ENCODE data around the gene GMDS. TPM values are rescaled to one million over a fixed set of nuclear protein-coding genes. Genes with fewer than 3 reads are reported as not detected.

GMDS gene
- total RNA-seq, 1 experiment from 2014 or later = 35.0 TPM

GRCh38 chr6:2229039-2229438, 16.4 kb downstream of the GMDS start (continued):
- TF ChIP-seq KAT7 (CRISPR knock-in tag; IDR thresholded peaks at IDR 0.05; ENCODE audit: borderline replicate concordance) (no peak), SOX15 (CRISPR knock-in tag; IDR thresholded peaks at IDR 0.05) (no peak), ZNF512 (CRISPR knock-in tag; IDR thresholded peaks at IDR 0.05; ENCODE audit: borderline replicate concordance) (no peak), USF1 (CRISPR knock-in tag; IDR thresholded peaks at IDR 0.05) (no peak), ZNF532 (CRISPR knock-in tag; IDR thresholded peaks at IDR 0.05; ENCODE audit: borderline replicate concordance) (no peak), ATF6 (CRISPR knock-in tag; IDR thresholded peaks at IDR 0.05) (no peak), SMAD3 (CRISPR knock-in tag; IDR thresholded peaks at IDR 0.05; ENCODE audit: borderline replicate concordance) (no peak), NFYB (CRISPR knock-in tag; conservative IDR thresholded peaks at IDR 0.05; ENCODE audit: low read depth) (no peak)

- Mint-ChIP-seq H3K4me1 (peaks cover 55% of the 10 kb centered on the region), H3K27me3 (ENCODE audit: low read depth) (no peaks in the 10 kb centered on the region), H3K4me3 (no peak overlapping the region), H3K36me3 (no peaks in the 10 kb centered on the region), H3K9me3 (no peaks in the 10 kb centered on the region), H3K27ac (no peak overlapping the region)
- no peak for TF ChIP-seq E2F5 (CRISPR knock-in tag; IDR thresholded peaks at IDR 0.05)
- no peak for TF ChIP-seq EMX1 (CRISPR knock-in tag; IDR thresholded peaks at IDR 0.05)
- TF ChIP-seq FOXK1 (CRISPR knock-in tag; IDR thresholded peaks at IDR 0.05) = no peak
- TF ChIP-seq OVOL2 (CRISPR knock-in tag; IDR thresholded peaks at IDR 0.05; ENCODE audit: borderline replicate concordance) = no peak
- TF ChIP-seq ZNF138 (CRISPR knock-in tag; conservative IDR thresholded peaks at IDR 0.05) = no peak
- no peak for TF ChIP-seq ZNF219 (CRISPR knock-in tag; IDR thresholded peaks at IDR 0.05; ENCODE audit: borderline replicate concordance)
- no peak for TF ChIP-seq MXD4 (CRISPR knock-in tag; IDR thresholded peaks at IDR 0.05; ENCODE audit: borderline replicate concordance)
- no peak for TF ChIP-seq ZNF281 (CRISPR knock-in tag; IDR thresholded peaks at IDR 0.05)
- TF ChIP-seq CBFB (CRISPR knock-in tag; IDR thresholded peaks at IDR 0.05; ENCODE audit: low read depth) = no peak
- POLR2A ChIA-PET = no interaction called here
- DNase-seq (ENCODE audit: low spot score) (no peak), ATAC-seq (no peak)
- CTCF ChIA-PET = interaction anchor here (0.8 kb wide), 1 partner anchor 125 kb away, joined by 3 read pairs; no protein-coding TSS in a partner anchor
Measured at GRCh38 chr6:2228392-2228791, 17.0 kb downstream of the GMDS start.

All from WTC11 (cell line).